SK-N-SH treated with all-trans-retinoic acid at 6 μM for 48 hours (cell line): ENCODE measurements around the gene DHX38.

Source experiments
- CSDC2 ChIP-seq: fragments of 250-450 bp; sonication (Bioruptor Pico); IDR thresholded peaks from 2 replicates; pipeline ENCODE4 v1.5.0; 2020; ENCODE audit warnings: mild to moderate bottlenecking, moderate library complexity
- OSR1 ChIP-seq: fragments of 250-450 bp; sonication (Bioruptor Pico); IDR thresholded peaks from 2 replicates; pipeline ENCODE4 v1.8.0; 2022; ENCODE audit warnings: moderate library complexity, mild to moderate bottlenecking, inconsistent platforms
- TSHZ2 ChIP-seq: fragments of 250-450 bp; sonication (Bioruptor Pico); IDR thresholded peaks from 2 replicates; pipeline ENCODE4 v1.5.0; 2020; ENCODE audit warnings: mild to moderate bottlenecking, moderate library complexity
- ZNF8 ChIP-seq: fragments of 450-650 bp; formaldehyde crosslinking; IDR thresholded peaks from 2 replicates; pipeline ENCODE4 v1.5.0; 2020; ENCODE audit warnings: mild to moderate bottlenecking, moderate library complexity
- TF ChIP-seq, protein P1 (sequence below): fragments of 250-450 bp; sonication (Bioruptor Pico); IDR thresholded peaks from 2 replicates; pipeline ENCODE4 v1.8.0; 2020; ENCODE audit warnings: mild to moderate bottlenecking, moderate library complexity, borderline replicate concordance

DNA sequence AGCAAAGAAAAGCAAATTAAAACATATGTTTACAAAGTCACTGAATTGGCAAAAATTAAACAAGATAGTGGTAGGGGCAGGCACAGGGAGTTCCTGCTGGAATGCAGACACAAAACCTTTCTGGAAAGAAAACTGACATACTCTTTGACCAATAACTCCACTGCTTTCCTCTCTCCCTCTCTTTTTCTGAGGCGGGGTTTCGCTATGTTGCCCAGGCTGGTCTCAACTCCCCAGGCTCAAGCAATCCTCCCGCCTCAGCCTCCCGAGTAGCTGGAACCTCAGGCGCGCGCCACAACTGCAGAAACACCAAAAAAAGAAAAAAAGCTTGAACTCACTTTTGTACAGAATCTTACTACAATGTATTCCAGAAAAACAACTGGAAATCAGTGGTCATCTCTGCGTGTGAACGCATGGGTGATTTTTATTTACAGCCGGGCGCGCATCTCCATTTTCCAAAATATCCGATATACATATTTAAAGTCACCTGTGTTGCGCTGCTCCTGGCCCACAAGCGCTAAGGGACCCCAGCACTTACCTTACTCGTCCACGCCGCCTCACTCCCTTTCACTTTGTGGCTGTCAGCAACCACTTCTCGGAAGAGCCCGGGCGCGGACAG lies 707 bp upstream of the DHX38 start:
- TF ChIP-seq, protein P1, sequence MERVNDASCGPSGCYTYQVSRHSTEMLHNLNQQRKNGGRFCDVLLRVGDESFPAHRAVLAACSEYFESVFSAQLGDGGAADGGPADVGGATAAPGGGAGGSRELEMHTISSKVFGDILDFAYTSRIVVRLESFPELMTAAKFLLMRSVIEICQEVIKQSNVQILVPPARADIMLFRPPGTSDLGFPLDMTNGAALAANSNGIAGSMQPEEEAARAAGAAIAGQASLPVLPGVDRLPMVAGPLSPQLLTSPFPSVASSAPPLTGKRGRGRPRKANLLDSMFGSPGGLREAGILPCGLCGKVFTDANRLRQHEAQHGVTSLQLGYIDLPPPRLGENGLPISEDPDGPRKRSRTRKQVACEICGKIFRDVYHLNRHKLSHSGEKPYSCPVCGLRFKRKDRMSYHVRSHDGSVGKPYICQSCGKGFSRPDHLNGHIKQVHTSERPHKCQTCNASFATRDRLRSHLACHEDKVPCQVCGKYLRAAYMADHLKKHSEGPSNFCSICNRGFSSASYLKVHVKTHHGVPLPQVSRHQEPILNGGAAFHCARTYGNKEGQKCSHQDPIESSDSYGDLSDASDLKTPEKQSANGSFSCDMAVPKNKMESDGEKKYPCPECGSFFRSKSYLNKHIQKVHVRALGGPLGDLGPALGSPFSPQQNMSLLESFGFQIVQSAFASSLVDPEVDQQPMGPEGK (CRISPR knock-in tag): no peak
- TF ChIP-seq OSR1 (CRISPR knock-in tag) (no peak), ZNF8 (CRISPR knock-in tag) (no peak), TSHZ2 (CRISPR knock-in tag) (no peak), CSDC2 (CRISPR knock-in tag) (no peak)
